Liver (tissue), 9 donors: ENCODE results near the gene SLC1A2. TPM values are rescaled to one million over a fixed set of nuclear protein-coding genes. Genes with fewer than 3 reads are reported as not detected.

Source experiments
- DNase-seq: peaks from one replicate; pipeline ENCODE4 v3.0.0-alpha.2; 2017; ENCODE audit warnings: low spot score
- H3K27ac ChIP-seq, 2 donors: one replicate each; pipeline ENCODE4 v1.7.0; 2013; ENCODE audit warnings: inconsistent platforms in 2 of 2, low read length in 2 of 2, control low read depth in 1 of 2, low read depth in 1 of 2, mild to moderate bottlenecking in 1 of 2
- H3K27me3 ChIP-seq, 4 donors: one replicate each; pipeline versions ENCODE4 v1.6.1 to v1.7.0; 2013; ENCODE audit warnings: low read length in 3 of 4, inconsistent platforms in 1 of 4, mild to moderate bottlenecking in 1 of 4, moderate library complexity in 1 of 4; ENCODE audit not compliant: control insufficient read depth in 4 of 4, insufficient read depth in 4 of 4
- H3K36me3 ChIP-seq, 4 donors: one replicate each; pipeline versions ENCODE4 v1.6.1 to v1.7.0; 2013; ENCODE audit warnings: low read length in 3 of 4, mild to moderate bottlenecking in 3 of 4, low read depth in 1 of 4, moderate library complexity in 1 of 4; ENCODE audit not compliant: control insufficient read depth in 4 of 4, insufficient read depth in 3 of 4
- H3K4me1 ChIP-seq, 4 donors: one replicate each; pipeline versions ENCODE4 v1.6.1 to v1.7.0; 2013; ENCODE audit warnings: low read length in 3 of 4, mild to moderate bottlenecking in 3 of 4, moderate library complexity in 1 of 4; ENCODE audit not compliant: control insufficient read depth in 4 of 4, insufficient read depth in 4 of 4
- H3K4me3 ChIP-seq, 3 donors: one replicate each; pipeline versions ENCODE4 v1.6.1 to v1.7.0; 2013; ENCODE audit warnings: low read length in 3 of 3, control low read depth in 1 of 3, low read depth in 1 of 3, mild to moderate bottlenecking in 1 of 3
- H3K9ac ChIP-seq, 2 donors: one replicate each; pipeline ENCODE4 v1.7.0; 2013; ENCODE audit warnings: low read length in 2 of 2, mild to moderate bottlenecking in 2 of 2, moderate library complexity in 2 of 2, control low read depth in 1 of 2, low read depth in 1 of 2
- H3K9me3 ChIP-seq, 4 donors: one replicate each; pipeline versions ENCODE4 v1.6.1 to v1.7.0; 2013; ENCODE audit warnings: low read length in 3 of 4; ENCODE audit not compliant: control insufficient read depth in 4 of 4
- EGR1 ChIP-seq, 2 donors: IDR thresholded peaks; 2 replicates each; pipeline ENCODE4 v1.6.1; 2016 to 2018; ENCODE audit warnings: antibody characterized with exemption in 2 of 2, low read depth in 2 of 2
- FOXA1 ChIP-seq: IDR thresholded peaks from 2 replicates; pipeline ENCODE4 v1.6.1; 2016; ENCODE audit warnings: antibody characterized with exemption
- FOXA2 ChIP-seq: IDR thresholded peaks from 2 replicates; pipeline ENCODE4 v1.6.1; 2016; ENCODE audit warnings: antibody characterized with exemption
- HNF4A ChIP-seq, 2 donors: conservative IDR thresholded peaks; 2 replicates each; pipeline ENCODE4 v1.6.1; 2016; ENCODE audit warnings: antibody characterized with exemption in 2 of 2, mild to moderate bottlenecking in 2 of 2
- HNF4G ChIP-seq: IDR thresholded peaks from 2 replicates; pipeline ENCODE4 v1.6.1; 2016; ENCODE audit warnings: antibody characterized with exemption
- JUND ChIP-seq, 2 donors: IDR thresholded peaks; 2 replicates each; pipeline ENCODE4 v1.6.1; 2016; ENCODE audit warnings: antibody characterized with exemption in 2 of 2
- NR2F2 ChIP-seq: IDR thresholded peaks from 2 replicates; pipeline ENCODE4 v1.6.1; 2016; ENCODE audit warnings: antibody characterized with exemption
- SP1 ChIP-seq: IDR thresholded peaks from 2 replicates; pipeline ENCODE4 v1.6.1; 2018; ENCODE audit warnings: antibody characterized with exemption, mild to moderate bottlenecking
- WGBS: extraction: QIAGEN DNeasy Blood & Tissue Kit; methylation state at CpG from one replicate; pipeline ENCODE4 v1.1.7; 2013; 5-methylcytosine and 5-hydroxymethylcytosine counted together
- polyA plus RNA-seq, 2 donors: library from polyadenylated mRNA; stranded (reverse) in 1 of 2; unstranded in 1 of 2; fragments of 200-250 nt in 1 of 2; fragments of >200 nt in 1 of 2; fragmentation: Nextera tagmentation in 1 of 2; extraction: Ambion mirVana in 1 of 2; gene quantifications; one replicate each; pipeline versions ENCODE4 v1.2.1 to v1.2.3, GENCODE V29; 2013 to 2015
- total RNA-seq, 2 donors: library from RNA; depleted of rRNA; stranded (reverse); fragments of >200 nt; gene quantifications; one replicate each; pipeline ENCODE4 v1.2.3, GENCODE V29; 2014
- TF ChIP-seq, protein P1 (sequence below): IDR thresholded peaks from 2 replicates; pipeline ENCODE4 v1.6.1; 2016; ENCODE audit warnings: antibody characterized with exemption
- TF ChIP-seq, protein P2 (sequence below): IDR thresholded peaks from 2 replicates; pipeline ENCODE4 v1.6.1; 2016; ENCODE audit warnings: antibody characterized with exemption
- TF ChIP-seq, protein P3 (sequence below): IDR thresholded peaks from 2 replicates; pipeline ENCODE4 v1.6.1; 2016; ENCODE audit warnings: antibody characterized with exemption
- TF ChIP-seq, protein P4 (sequence below): fragments of 150-350 bp; IDR thresholded peaks from 2 replicates; pipeline ENCODE4 v1.5.1; 2017; ENCODE audit warnings: improper control_type of control experiment, low read depth, low read length; ENCODE audit not compliant: missing input control
- donor health status: healthy.
- donor health status: healthy.
- donor health status: healthy.
- donor health status: healthy.
- donor health status: healthy.

Gene SLC1A2
- total and polyA plus RNA-seq, 4 donors, result 6.4 to 19.5 (median 13.5) TPM

DNA sequence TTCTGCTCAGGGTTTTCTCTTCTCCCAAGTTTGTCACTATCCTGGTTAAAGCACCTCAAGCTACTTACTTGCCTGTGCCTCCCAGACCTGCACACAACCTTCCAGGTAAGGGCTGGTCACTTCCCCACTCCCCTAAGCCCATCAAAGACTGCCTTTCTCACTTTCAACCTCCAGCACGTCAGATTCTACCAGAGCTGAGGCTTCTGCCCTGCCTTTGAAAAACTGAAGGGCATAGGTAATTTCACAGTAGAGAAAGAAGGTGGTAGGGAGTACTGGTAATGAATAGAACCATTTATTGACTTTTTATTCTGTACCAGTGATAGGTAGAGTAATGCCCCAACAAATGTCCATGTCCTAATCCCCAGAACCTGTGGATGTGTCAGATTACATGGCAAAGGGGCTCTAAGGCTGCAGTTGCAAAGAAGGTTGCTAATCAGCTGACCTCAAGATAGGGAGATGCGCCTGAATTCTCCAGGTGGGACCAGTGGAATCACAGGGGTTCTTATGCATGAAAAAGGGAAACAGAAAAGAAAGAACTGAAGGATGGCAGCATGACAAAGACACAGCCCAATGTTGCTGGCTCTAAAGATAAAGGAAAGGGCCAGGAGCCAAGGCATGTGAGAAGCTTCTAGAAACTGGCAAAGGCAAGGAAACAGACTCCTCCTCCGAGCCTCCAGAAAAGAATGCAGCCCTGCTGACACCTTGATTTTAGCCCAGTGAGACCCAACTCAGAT, 89.0 kb downstream of the SLC1A2 start:
- no peaks in the 10 kb centered on the region for H3K27me3 ChIP-seq
- no peak overlapping the region for H3K4me3 ChIP-seq
- no peak overlapping the region for H3K9ac ChIP-seq
- H3K9me3 ChIP-seq, result no peaks in the 10 kb centered on the region
- no peak overlapping the region for H3K27ac ChIP-seq
- 91% methylated on average over 3 of the region's 3 CpGs for WGBS
- no peaks in the 10 kb centered on the region for H3K4me1 ChIP-seq
- no peaks in the 10 kb centered on the region for H3K36me3 ChIP-seq
- TF ChIP-seq, protein P1, sequence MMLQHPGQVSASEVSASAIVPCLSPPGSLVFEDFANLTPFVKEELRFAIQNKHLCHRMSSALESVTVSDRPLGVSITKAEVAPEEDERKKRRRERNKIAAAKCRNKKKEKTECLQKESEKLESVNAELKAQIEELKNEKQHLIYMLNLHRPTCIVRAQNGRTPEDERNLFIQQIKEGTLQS, result no peak
- TF ChIP-seq FOXA2 (no peak), NR2F2 (no peak)
- TF ChIP-seq, protein P2, sequence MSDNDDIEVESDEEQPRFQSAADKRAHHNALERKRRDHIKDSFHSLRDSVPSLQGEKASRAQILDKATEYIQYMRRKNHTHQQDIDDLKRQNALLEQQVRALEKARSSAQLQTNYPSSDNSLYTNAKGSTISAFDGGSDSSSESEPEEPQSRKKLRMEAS, result no peak
- TF ChIP-seq, protein P3, sequence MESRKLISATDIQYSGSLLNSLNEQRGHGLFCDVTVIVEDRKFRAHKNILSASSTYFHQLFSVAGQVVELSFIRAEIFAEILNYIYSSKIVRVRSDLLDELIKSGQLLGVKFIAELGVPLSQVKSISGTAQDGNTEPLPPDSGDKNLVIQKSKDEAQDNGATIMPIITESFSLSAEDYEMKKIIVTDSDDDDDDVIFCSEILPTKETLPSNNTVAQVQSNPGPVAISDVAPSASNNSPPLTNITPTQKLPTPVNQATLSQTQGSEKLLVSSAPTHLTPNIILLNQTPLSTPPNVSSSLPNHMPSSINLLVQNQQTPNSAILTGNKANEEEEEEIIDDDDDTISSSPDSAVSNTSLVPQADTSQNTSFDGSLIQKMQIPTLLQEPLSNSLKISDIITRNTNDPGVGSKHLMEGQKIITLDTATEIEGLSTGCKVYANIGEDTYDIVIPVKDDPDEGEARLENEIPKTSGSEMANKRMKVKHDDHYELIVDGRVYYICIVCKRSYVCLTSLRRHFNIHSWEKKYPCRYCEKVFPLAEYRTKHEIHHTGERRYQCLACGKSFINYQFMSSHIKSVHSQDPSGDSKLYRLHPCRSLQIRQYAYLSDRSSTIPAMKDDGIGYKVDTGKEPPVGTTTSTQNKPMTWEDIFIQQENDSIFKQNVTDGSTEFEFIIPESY, result no peak
- DNase-seq, result no peak

GRCh38 chr11:35327829-35328228, 91.5 kb downstream of the SLC1A2 start:
- no peaks in the 10 kb centered on the region for H3K9me3 ChIP-seq
- no peaks in the 10 kb centered on the region for H3K4me1 ChIP-seq
- no peaks in the 10 kb centered on the region for H3K36me3 ChIP-seq
- no peak overlapping the region for H3K27ac ChIP-seq
- DNase-seq, result no peak
- TF ChIP-seq EGR1 (IDR thresholded peaks at IDR 0.05; ENCODE audit: low read depth in 2 of 2) (no peak), HNF4G (no peak), HNF4A (conservative IDR thresholded peaks at IDR 0.05) (no peak), JUND (IDR thresholded peaks at IDR 0.05) (no peak), FOXA2 (no peak), FOXA1 (no peak)
- no peaks in the 10 kb centered on the region for H3K27me3 ChIP-seq
- H3K9ac ChIP-seq, result no peak overlapping the region
- H3K4me3 ChIP-seq, result no peak overlapping the region
- WGBS, result 94% methylated on average over 1 of the region's 1 CpG

DNA sequence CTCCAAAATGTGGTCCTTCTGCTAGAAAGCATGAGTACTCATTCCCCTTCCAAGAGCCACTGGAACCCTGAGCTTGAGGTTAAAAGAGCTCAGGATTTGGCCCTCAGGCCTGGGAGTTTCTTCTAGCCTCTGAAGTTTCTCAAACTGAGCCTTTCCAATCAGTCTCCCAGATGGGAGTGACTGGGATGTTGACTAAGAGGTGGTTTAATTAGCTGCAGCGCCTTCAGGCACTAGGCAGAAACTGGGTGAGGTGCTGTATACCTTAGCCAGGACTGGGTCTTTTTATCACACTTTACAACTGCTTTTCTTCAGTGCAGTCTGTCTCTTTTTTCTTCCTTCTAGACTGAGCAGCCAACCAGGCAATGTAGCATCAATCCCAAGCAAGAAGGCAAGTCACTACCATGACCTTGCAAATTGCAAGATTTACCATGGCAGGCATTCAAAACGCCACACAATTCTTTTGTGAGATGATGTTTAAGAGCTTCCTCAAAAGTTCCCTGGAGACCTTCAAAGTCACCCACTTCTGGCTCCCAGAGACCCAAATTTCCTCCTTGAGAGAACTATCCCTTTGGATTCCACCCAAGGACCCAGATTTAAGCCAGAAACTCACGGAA, 93.0 kb downstream of the SLC1A2 start:
- no peak overlapping the region for H3K27ac ChIP-seq
- H3K4me3 ChIP-seq, result no peak overlapping the region
- DNase-seq, result no peak
- no peaks in the 10 kb centered on the region for H3K27me3 ChIP-seq
- H3K9me3 ChIP-seq, result no peaks in the 10 kb centered on the region
- no peaks in the 10 kb centered on the region for H3K36me3 ChIP-seq
- H3K4me1 ChIP-seq, result no peaks in the 10 kb centered on the region
- TF ChIP-seq EGR1 (IDR thresholded peaks at IDR 0.05; ENCODE audit: low read depth in 2 of 2), result no peak
- no peak for TF ChIP-seq JUND (IDR thresholded peaks at IDR 0.05)
- TF ChIP-seq SP1, result no peak
- TF ChIP-seq, protein P4, sequence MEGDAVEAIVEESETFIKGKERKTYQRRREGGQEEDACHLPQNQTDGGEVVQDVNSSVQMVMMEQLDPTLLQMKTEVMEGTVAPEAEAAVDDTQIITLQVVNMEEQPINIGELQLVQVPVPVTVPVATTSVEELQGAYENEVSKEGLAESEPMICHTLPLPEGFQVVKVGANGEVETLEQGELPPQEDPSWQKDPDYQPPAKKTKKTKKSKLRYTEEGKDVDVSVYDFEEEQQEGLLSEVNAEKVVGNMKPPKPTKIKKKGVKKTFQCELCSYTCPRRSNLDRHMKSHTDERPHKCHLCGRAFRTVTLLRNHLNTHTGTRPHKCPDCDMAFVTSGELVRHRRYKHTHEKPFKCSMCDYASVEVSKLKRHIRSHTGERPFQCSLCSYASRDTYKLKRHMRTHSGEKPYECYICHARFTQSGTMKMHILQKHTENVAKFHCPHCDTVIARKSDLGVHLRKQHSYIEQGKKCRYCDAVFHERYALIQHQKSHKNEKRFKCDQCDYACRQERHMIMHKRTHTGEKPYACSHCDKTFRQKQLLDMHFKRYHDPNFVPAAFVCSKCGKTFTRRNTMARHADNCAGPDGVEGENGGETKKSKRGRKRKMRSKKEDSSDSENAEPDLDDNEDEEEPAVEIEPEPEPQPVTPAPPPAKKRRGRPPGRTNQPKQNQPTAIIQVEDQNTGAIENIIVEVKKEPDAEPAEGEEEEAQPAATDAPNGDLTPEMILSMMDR, result no peak
- 95% methylated on average over 3 of the region's 3 CpGs for WGBS
- no peak overlapping the region for H3K9ac ChIP-seq
